ENCODE data around the gene RHEX. TPM values are rescaled to one million over a fixed set of nuclear protein-coding genes. Genes with fewer than 3 reads are reported as not detected.

Gene RHEX
- total RNA-seq, 6 experiments from 2014 or later: not detected

- TF ChIP-seq CTCF (IDR thresholded peaks at IDR 0.05): no peak
- Mint-ChIP-seq H3K4me1 (ENCODE audit: low read depth) (peaks cover 12% of the 10 kb centered on the region), H3K9me3 (no peaks in the 10 kb centered on the region), H3K27ac (no peak overlapping the region), H3K27me3 (ENCODE audit: insufficient read depth) (peaks cover 18% of the 10 kb centered on the region), H3K4me3 (no peak overlapping the region), H3K36me3 (ENCODE audit: low read depth) (no peaks in the 10 kb centered on the region)
- DNase-seq: no peak
These were observed 30.2 kb upstream of the RHEX start for GRCh38 chr1:206022766-206023165.

GRCh38 chr1:206023695-206024094, 29.3 kb upstream of the RHEX start, which contains the start of gene CTSE:
TSS of gene CTSE (minus strand) at chr1:206023895. CDS start at chr1:206023791, 104 bp downstream.
- no peak within 1 kb of the TSS for H3K4me3 Mint-ChIP-seq
- no peak within 1 kb of the TSS for H3K27ac Mint-ChIP-seq

GRCh38 chr1:206025283-206025820, 27.6 kb upstream of the RHEX start:
- no peak for TF ChIP-seq CTCF (IDR thresholded peaks at IDR 0.05)
- H3K4me3 Mint-ChIP-seq: no peak overlapping the region
- H3K27ac Mint-ChIP-seq: no peak overlapping the region
- H3K27me3 Mint-ChIP-seq (ENCODE audit: insufficient read depth): peaks cover 22% of the 10 kb centered on the region
- H3K4me1 Mint-ChIP-seq (ENCODE audit: low read depth): peaks cover 12% of the 10 kb centered on the region
- DNase-seq: no peak
- H3K9me3 Mint-ChIP-seq: no peaks in the 10 kb centered on the region
- H3K36me3 Mint-ChIP-seq (ENCODE audit: low read depth): no peaks in the 10 kb centered on the region

More at GRCh38 chr1:206023695-206024094, 29.3 kb upstream of the RHEX start, which contains the start of gene CTSE:
- Mint-ChIP-seq H3K9me3 (no peaks in the 10 kb centered on the region), H3K36me3 (ENCODE audit: low read depth) (no peaks in the 10 kb centered on the region), H3K27me3 (ENCODE audit: insufficient read depth) (peaks cover 13% of the 10 kb centered on the region), H3K4me1 (ENCODE audit: low read depth) (peaks cover 12% of the 10 kb centered on the region)
- TF ChIP-seq CTCF (IDR thresholded peaks at IDR 0.05): no peak
- no peak for DNase-seq

GRCh38 chr1:206029484-206029883, 23.5 kb upstream of the RHEX start:
- H3K9me3 Mint-ChIP-seq: no peaks in the 10 kb centered on the region
- DNase-seq: no peak
- no peaks in the 10 kb centered on the region for H3K36me3 Mint-ChIP-seq (ENCODE audit: low read depth)
- no peak overlapping the region for H3K4me3 Mint-ChIP-seq
- peaks cover 34% of the 10 kb centered on the region for H3K27me3 Mint-ChIP-seq (ENCODE audit: insufficient read depth)
- H3K27ac Mint-ChIP-seq: no peak overlapping the region
- H3K4me1 Mint-ChIP-seq (ENCODE audit: low read depth): peaks cover 8% of the 10 kb centered on the region; the same call in 1 of the 2 replicates
- TF ChIP-seq CTCF (IDR thresholded peaks at IDR 0.05): no peak

GRCh38 chr1:206030191-206030590, 22.8 kb upstream of the RHEX start:
- TF ChIP-seq CTCF (IDR thresholded peaks at IDR 0.05): no peak
- peaks cover 41% of the 10 kb centered on the region for H3K27me3 Mint-ChIP-seq (ENCODE audit: insufficient read depth)

More at GRCh38 chr1:206030191-206030590, 22.8 kb upstream of the RHEX start:
- Mint-ChIP-seq H3K4me3 (no peak overlapping the region), H3K9me3 (no peaks in the 10 kb centered on the region), H3K36me3 (ENCODE audit: low read depth) (no peaks in the 10 kb centered on the region), H3K27ac (no peak overlapping the region), H3K4me1 (ENCODE audit: low read depth) (peaks cover 8% of the 10 kb centered on the region; the same call in 1 of the 2 replicates)
- DNase-seq: no peak
